Mesenchymal stem cell (in vitro differentiated cells and primary cell): ENCODE results near the gene SLC7A14.

Experiments used
- DNase-seq: peaks from one replicate; pipeline ENCODE4 v3.0.0-alpha.2; 2013
- H2AFZ ChIP-seq: one replicate; pipeline ENCODE4 v1.6.1; 2013; ENCODE audit warnings: low read depth, mild to moderate bottlenecking, control low read depth, inconsistent platforms, low read length, moderate library complexity
- H2AK5ac ChIP-seq: 2 replicates; pipeline ENCODE4 v1.6.1; 2013; ENCODE audit warnings: low read length, moderate library complexity, mild to moderate bottlenecking, inconsistent platforms; ENCODE audit not compliant: severe bottlenecking
- H2BK120ac ChIP-seq: one replicate; pipeline ENCODE4 v1.6.1; 2013; ENCODE audit warnings: low read depth, mild to moderate bottlenecking, inconsistent platforms, low read length, moderate library complexity
- H2BK12ac ChIP-seq, 2 experiments: one replicate each; pipeline ENCODE4 v1.6.1; 2013; ENCODE audit warnings: inconsistent platforms in 2 of 2, low read length in 2 of 2, mild to moderate bottlenecking in 2 of 2, moderate library complexity in 2 of 2, control low read depth in 1 of 2
- H2BK15ac ChIP-seq: one replicate; pipeline ENCODE4 v1.6.1; 2013; ENCODE audit warnings: mild to moderate bottlenecking, low read depth, inconsistent platforms; ENCODE audit not compliant: poor library complexity, severe bottlenecking
- H2BK5ac ChIP-seq: 2 replicates; pipeline ENCODE4 v1.6.1; 2013; ENCODE audit warnings: low read depth, mild to moderate bottlenecking, low read length, control low read depth, inconsistent platforms; ENCODE audit not compliant: poor library complexity, severe bottlenecking
- H3K14ac ChIP-seq, 2 experiments: one replicate each; pipeline ENCODE4 v1.6.1; 2013; ENCODE audit warnings: inconsistent platforms in 2 of 2, low read length in 2 of 2, control low read depth in 1 of 2, mild to moderate bottlenecking in 1 of 2, moderate library complexity in 1 of 2
- H3K18ac ChIP-seq, 2 experiments: one replicate each; pipeline ENCODE4 v1.6.1; 2013; ENCODE audit warnings: inconsistent platforms in 2 of 2, low read length in 2 of 2, control low read depth in 1 of 2, low read depth in 1 of 2, mild to moderate bottlenecking in 1 of 2
- H3K23ac ChIP-seq, 2 experiments: one replicate each; pipeline ENCODE4 v1.6.1; 2013; ENCODE audit warnings: inconsistent platforms in 2 of 2, low read length in 2 of 2, mild to moderate bottlenecking in 2 of 2, moderate library complexity in 2 of 2, control low read depth in 1 of 2
- H3K27ac ChIP-seq: 2 replicates; pipeline ENCODE4 v1.5.1; 2013; ENCODE audit warnings: mild to moderate bottlenecking, moderate library complexity, low read length, control low read depth, inconsistent platforms; ENCODE audit not compliant: poor library complexity, severe bottlenecking
- H3K27me3 ChIP-seq, 2 experiments: 2 replicates each; pipeline versions ENCODE4 v1.6.1 to v1.7.0; 2013; ENCODE audit warnings: low read length in 2 of 2, mild to moderate bottlenecking in 2 of 2, moderate library complexity in 2 of 2, control low read depth in 1 of 2, inconsistent platforms in 1 of 2; ENCODE audit not compliant: control insufficient read depth in 1 of 2, insufficient read depth in 1 of 2
- H3K36me3 ChIP-seq, 2 experiments: 2 replicates each; pipeline versions ENCODE4 v1.6.1 to v1.7.0; 2013; ENCODE audit warnings: low read length in 2 of 2, control low read depth in 1 of 2, inconsistent platforms in 1 of 2, low read depth in 1 of 2, mild to moderate bottlenecking in 1 of 2; ENCODE audit not compliant: insufficient read depth in 2 of 2, control insufficient read depth in 1 of 2
- H3K4ac ChIP-seq, 2 experiments: one replicate each; pipeline ENCODE4 v1.6.1; 2013; ENCODE audit warnings: inconsistent platforms in 2 of 2, low read length in 2 of 2, mild to moderate bottlenecking in 2 of 2, moderate library complexity in 2 of 2, control low read depth in 1 of 2, low read depth in 1 of 2
- H3K4me1 ChIP-seq: 2 replicates; pipeline ENCODE4 v1.6.1; 2013; ENCODE audit warnings: low read depth, low read length, control low read depth; ENCODE audit not compliant: control insufficient read depth, insufficient read depth
- H3K4me2 ChIP-seq: 2 replicates; pipeline ENCODE4 v1.6.1; 2013; ENCODE audit warnings: low read length, mild to moderate bottlenecking, inconsistent platforms; ENCODE audit not compliant: poor library complexity, severe bottlenecking
- H3K4me3 ChIP-seq, 2 experiments: 2 replicates each; pipeline versions ENCODE4 v1.5.1 to v1.7.0; 2013; ENCODE audit warnings: low read length in 2 of 2, mild to moderate bottlenecking in 2 of 2, control low read depth in 1 of 2, low read depth in 1 of 2; ENCODE audit not compliant: insufficient read depth in 1 of 2
- H3K79me1 ChIP-seq: replicated peaks from 2 replicates; pipeline ENCODE4 v1.6.1; 2013; ENCODE audit warnings: mild to moderate bottlenecking, control low read depth, low read length, inconsistent platforms; ENCODE audit not compliant: poor library complexity, severe bottlenecking
- H3K9ac ChIP-seq: 2 replicates; pipeline ENCODE4 v1.7.0; 2013; ENCODE audit warnings: mild to moderate bottlenecking, low read length, moderate library complexity
- H3K9me3 ChIP-seq: 2 replicates; pipeline ENCODE4 v1.7.0; 2013; ENCODE audit warnings: mild to moderate bottlenecking, low read length; ENCODE audit not compliant: control insufficient read depth
- H4K8ac ChIP-seq: one replicate; pipeline ENCODE4 v1.6.1; 2013; ENCODE audit warnings: inconsistent platforms, mild to moderate bottlenecking, low read length, moderate library complexity
- H4K91ac ChIP-seq: one replicate; pipeline ENCODE4 v1.6.1; 2013; ENCODE audit warnings: mild to moderate bottlenecking, low read length, inconsistent platforms
- WGBS: methylation state at CpG from one replicate; pipeline ENCODE4 v1.1.7; 2013; ENCODE audit warnings: mixed read lengths; 5-methylcytosine and 5-hydroxymethylcytosine counted together

Gene SLC7A14

DNA sequence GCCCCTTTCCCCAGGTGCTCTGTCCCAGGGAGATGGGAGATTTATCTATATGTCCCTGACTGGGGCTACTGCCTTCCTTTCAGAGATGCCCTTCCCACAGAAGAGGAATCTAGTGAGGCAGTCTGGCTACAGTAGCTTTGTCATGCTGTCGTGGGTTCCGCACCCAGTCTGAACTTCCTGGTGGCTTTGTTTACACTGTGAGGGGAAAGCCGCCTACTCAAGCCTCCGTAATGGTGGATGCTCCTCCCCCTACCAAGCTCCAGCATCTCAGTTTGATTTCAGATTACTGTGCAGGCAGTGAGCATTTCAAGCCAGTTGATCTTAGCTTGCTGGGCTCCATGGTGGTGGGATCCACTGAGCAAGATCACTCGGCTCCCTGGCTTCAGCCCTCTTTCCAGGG, 35.4 kb upstream of the SLC7A14 start:
- DNase-seq: peak; percentile 15
- Histone ChIP-seq H3K4ac (no peak overlapping the region), H3K27ac (no peak overlapping the region), H3K36me3 (no peaks in the 10 kb centered on the region), H4K8ac (peak overlapping the region; percentile 7), H2AK5ac (no peak overlapping the region), H3K27me3 (no peaks in the 10 kb centered on the region), H3K9ac (no peak overlapping the region), H3K23ac (no peak overlapping the region), H3K18ac (peak overlapping the region; percentile 28 to 76), H2BK12ac (peak overlapping the region in 1 of 2 experiments; percentile 23), H2AFZ (no peak overlapping the region), H3K79me1 (no peaks in the 10 kb centered on the region), H3K14ac (no peak overlapping the region), H3K9me3 (no peaks in the 10 kb centered on the region), H4K91ac (peak overlapping the region; percentile 27), H2BK5ac (no peak overlapping the region), H3K4me2 (no peak overlapping the region), H3K4me1 (peaks cover 3% of the 10 kb centered on the region), H2BK15ac (no peak overlapping the region), H2BK120ac (peak overlapping the region; percentile 85), H3K4me3 (no peak overlapping the region)
- 69% methylated on average over 5 of the region's 5 CpGs for WGBS

DNA sequence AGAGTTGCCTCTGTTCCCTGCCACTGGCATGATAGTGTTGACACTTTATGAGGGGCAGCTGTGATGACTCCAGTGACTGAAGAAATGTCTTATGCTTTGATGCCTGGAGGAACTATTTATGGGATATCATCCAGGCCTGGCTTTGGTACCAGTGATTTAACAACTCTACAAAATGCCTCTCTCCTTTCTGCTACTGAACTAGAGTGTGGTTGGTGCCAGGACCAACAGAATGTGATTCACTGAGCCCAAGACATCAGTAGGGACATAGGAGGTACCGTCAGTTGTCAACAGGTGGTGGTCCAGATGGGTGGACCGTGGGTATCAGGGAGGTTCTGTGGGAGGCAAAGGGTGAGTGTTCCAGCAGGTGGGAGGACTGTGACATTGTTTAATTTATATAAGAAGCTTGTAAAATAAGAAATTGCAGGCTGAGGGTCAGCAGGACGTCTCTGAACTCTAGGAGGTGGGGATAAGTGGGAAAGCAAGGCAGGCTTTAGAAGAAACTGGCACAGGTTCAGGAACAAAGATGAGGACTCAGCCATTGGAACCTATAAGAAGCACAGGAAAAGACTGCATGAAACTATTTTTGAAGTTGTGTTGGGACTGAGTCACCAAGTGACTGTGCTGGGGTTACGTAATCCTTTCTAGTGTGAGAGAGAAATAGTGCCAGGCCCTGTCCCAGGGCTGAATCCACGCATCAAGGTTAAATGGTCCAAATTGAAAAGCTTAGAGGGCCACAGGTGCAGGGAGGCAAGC, 28.5 kb upstream of the SLC7A14 start:
- H4K8ac ChIP-seq: no peak overlapping the region
- peak overlapping the region; percentile 26 for H2BK15ac ChIP-seq
- H2BK5ac ChIP-seq: no peak overlapping the region
- no peak overlapping the region for H4K91ac ChIP-seq
- H3K23ac ChIP-seq: no peak overlapping the region
- H3K9me3 ChIP-seq: no peaks in the 10 kb centered on the region
- H3K4me3 ChIP-seq: no peak overlapping the region
- peak overlapping the region in 1 of 2 experiments; percentile 58 for H3K18ac ChIP-seq
- no peaks in the 10 kb centered on the region for H3K79me1 ChIP-seq
- H3K27me3 ChIP-seq: no peaks in the 10 kb centered on the region
- H2AFZ ChIP-seq: no peak overlapping the region
- H3K4me2 ChIP-seq: no peak overlapping the region
- no peak overlapping the region for H3K27ac ChIP-seq
- H2BK120ac ChIP-seq: no peak overlapping the region
- H3K36me3 ChIP-seq: no peaks in the 10 kb centered on the region
- H3K4me1 ChIP-seq: peaks cover 3% of the 10 kb centered on the region
- no peak overlapping the region for H2BK12ac ChIP-seq
- H3K9ac ChIP-seq: peak overlapping the region; percentile 25
- WGBS: 41% methylated on average over 5 of the region's 5 CpGs
- H3K14ac ChIP-seq: no peak overlapping the region
- DNase-seq: peak; percentile 89
- H2AK5ac ChIP-seq: no peak overlapping the region
- H3K4ac ChIP-seq: peak overlapping the region in 1 of 2 experiments; percentile 1

DNA sequence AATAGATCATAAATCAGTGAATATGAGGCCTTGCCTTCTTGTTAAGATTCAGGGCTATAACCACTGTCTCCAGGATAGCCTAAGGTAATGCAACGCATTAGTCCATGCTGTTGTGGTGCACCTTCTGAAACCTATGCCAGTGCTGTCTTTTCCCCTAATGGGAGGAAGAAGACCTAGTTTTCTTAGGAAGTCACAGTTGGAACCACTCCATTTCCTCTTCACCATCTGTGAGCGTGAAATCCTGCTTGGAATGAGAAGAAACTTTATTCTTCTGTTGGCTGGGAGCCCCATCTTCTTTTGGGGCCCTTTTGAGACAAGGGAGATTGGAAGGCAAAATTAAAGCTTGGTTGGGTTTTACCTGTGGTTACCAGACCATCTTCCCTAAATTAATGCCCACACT, 25.9 kb upstream of the SLC7A14 start:
- Histone ChIP-seq H3K23ac (no peak overlapping the region), H3K9me3 (no peaks in the 10 kb centered on the region)

DNA sequence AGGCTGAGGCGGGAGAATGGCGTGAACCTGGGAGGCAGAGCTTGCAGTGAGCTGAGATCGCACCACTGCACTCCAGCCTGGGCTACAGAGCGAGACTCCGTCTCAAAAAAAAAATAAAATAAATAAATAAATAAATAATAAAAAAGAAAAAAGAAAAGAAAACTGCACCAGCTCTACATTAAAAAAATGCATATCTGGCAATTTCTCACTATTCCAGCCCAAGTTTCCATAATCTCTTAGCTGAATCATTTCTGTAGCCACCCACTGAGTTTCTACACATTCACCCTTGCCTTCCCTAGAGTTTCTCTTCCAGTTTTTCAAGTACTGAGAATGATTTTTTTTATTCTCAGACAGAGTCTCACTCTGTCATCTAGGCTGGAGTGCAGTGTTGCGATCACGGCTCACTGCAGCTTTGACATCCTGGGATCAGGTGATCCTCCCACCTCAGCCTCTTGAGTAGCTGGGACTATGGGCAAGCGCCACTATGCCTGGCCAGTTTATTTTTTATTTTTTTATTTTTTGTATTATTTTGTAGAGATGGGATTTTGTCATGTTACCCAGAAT, 24.5 kb upstream of the SLC7A14 start:
- no peak overlapping the region for H4K8ac ChIP-seq
- peaks cover 3% of the 10 kb centered on the region for H3K4me1 ChIP-seq
- no peak overlapping the region for H3K9ac ChIP-seq
- no peaks in the 10 kb centered on the region for H3K79me1 ChIP-seq
- no peak overlapping the region for H2AK5ac ChIP-seq
- no peak overlapping the region for H3K4me3 ChIP-seq
- H2BK5ac ChIP-seq: no peak overlapping the region
- H4K91ac ChIP-seq: no peak overlapping the region
- H3K27me3 ChIP-seq: no peaks in the 10 kb centered on the region
- no peak overlapping the region for H2BK15ac ChIP-seq
- H3K36me3 ChIP-seq: no peaks in the 10 kb centered on the region
- no peak overlapping the region for H3K4me2 ChIP-seq
- no peak overlapping the region for H3K14ac ChIP-seq
- H2BK120ac ChIP-seq: no peak overlapping the region
- no peak overlapping the region for H3K4ac ChIP-seq
- H3K18ac ChIP-seq: no peak overlapping the region
- H3K23ac ChIP-seq: no peak overlapping the region
- 98% methylated on average over 3 of the region's 8 CpGs for WGBS
- no peak overlapping the region for H2AFZ ChIP-seq
- no peak overlapping the region for H2BK12ac ChIP-seq
- DNase-seq: no peak
- H3K27ac ChIP-seq: no peak overlapping the region
- no peaks in the 10 kb centered on the region for H3K9me3 ChIP-seq

More for the DNA sequence above, 25.9 kb upstream of the SLC7A14 start:
- H2AFZ ChIP-seq: no peak overlapping the region
- H3K4me1 ChIP-seq: peaks cover 3% of the 10 kb centered on the region
- no peak overlapping the region for H2BK120ac ChIP-seq
- H3K9ac ChIP-seq: no peak overlapping the region
- no peak for DNase-seq
- H3K36me3 ChIP-seq: no peaks in the 10 kb centered on the region
- H3K4ac ChIP-seq: no peak overlapping the region
- H3K14ac ChIP-seq: no peak overlapping the region
- no peak overlapping the region for H3K4me3 ChIP-seq
- H3K79me1 ChIP-seq: no peaks in the 10 kb centered on the region
- H3K4me2 ChIP-seq: no peak overlapping the region
- H3K27me3 ChIP-seq: no peaks in the 10 kb centered on the region
- H4K91ac ChIP-seq: no peak overlapping the region
- no peak overlapping the region for H2AK5ac ChIP-seq
- WGBS: 86% methylated on average over 1 of the region's 2 CpGs
- H3K18ac ChIP-seq: no peak overlapping the region
- no peak overlapping the region for H2BK15ac ChIP-seq
- no peak overlapping the region for H2BK12ac ChIP-seq
- H2BK5ac ChIP-seq: no peak overlapping the region
- no peak overlapping the region for H4K8ac ChIP-seq
- H3K27ac ChIP-seq: no peak overlapping the region
